ENCODE measurements around the gene NLRC4.
"Not testable (repeated sequence)": the region's sequence is repeated elsewhere in the genome, so short reads cannot be mapped to it uniquely, and the experiment has no call there.

Gene NLRC4, protein sequence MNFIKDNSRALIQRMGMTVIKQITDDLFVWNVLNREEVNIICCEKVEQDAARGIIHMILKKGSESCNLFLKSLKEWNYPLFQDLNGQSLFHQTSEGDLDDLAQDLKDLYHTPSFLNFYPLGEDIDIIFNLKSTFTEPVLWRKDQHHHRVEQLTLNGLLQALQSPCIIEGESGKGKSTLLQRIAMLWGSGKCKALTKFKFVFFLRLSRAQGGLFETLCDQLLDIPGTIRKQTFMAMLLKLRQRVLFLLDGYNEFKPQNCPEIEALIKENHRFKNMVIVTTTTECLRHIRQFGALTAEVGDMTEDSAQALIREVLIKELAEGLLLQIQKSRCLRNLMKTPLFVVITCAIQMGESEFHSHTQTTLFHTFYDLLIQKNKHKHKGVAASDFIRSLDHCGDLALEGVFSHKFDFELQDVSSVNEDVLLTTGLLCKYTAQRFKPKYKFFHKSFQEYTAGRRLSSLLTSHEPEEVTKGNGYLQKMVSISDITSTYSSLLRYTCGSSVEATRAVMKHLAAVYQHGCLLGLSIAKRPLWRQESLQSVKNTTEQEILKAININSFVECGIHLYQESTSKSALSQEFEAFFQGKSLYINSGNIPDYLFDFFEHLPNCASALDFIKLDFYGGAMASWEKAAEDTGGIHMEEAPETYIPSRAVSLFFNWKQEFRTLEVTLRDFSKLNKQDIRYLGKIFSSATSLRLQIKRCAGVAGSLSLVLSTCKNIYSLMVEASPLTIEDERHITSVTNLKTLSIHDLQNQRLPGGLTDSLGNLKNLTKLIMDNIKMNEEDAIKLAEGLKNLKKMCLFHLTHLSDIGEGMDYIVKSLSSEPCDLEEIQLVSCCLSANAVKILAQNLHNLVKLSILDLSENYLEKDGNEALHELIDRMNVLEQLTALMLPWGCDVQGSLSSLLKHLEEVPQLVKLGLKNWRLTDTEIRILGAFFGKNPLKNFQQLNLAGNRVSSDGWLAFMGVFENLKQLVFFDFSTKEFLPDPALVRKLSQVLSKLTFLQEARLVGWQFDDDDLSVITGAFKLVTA

DNA sequence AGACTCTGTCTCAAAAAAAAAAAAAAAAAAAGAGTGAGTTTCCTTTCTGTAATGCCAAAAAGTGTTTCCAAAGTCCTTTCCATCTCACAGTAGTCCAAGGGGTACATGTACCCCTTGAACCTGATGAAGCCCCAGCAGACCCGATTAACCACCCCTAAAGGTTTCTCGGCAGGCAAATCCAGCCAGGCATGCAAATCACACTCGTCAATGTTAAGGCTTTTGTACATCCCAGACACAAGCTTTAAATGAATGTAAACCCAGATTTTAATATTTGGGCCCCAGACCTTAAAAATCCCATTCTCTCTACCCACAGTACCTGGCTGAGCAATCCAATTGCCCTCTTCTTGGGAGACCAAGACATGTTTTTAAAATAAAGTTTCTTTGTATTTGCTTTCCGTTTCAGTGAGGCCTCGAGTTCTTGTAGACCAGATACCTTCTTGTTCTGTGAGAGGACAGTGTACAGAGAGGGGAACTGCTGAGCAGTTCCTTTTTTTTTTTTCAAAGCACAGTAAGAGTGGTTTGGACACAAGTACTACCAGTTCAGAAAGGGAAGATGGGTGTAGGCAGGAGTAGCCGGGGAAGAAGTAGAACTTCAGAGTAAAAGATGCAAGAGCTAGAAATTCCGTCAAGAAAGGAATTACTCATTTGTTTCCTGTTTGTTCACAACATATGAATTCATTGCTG, at the start of gene NLRC4:
Gene NLRC4 (minus strand): TSS at position 465 of the 684 bp plus-strand sequence. CDS start 8,111 bp downstream, outside the sequence.
- H3K27ac ChIP-seq (ENCODE audit: low read depth, low read length), result peak within 1 kb of the TSS; percentile 72
- TF ChIP-seq, protein P1, sequence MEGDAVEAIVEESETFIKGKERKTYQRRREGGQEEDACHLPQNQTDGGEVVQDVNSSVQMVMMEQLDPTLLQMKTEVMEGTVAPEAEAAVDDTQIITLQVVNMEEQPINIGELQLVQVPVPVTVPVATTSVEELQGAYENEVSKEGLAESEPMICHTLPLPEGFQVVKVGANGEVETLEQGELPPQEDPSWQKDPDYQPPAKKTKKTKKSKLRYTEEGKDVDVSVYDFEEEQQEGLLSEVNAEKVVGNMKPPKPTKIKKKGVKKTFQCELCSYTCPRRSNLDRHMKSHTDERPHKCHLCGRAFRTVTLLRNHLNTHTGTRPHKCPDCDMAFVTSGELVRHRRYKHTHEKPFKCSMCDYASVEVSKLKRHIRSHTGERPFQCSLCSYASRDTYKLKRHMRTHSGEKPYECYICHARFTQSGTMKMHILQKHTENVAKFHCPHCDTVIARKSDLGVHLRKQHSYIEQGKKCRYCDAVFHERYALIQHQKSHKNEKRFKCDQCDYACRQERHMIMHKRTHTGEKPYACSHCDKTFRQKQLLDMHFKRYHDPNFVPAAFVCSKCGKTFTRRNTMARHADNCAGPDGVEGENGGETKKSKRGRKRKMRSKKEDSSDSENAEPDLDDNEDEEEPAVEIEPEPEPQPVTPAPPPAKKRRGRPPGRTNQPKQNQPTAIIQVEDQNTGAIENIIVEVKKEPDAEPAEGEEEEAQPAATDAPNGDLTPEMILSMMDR (IDR thresholded peaks at IDR 0.05; ENCODE audit: insufficient read depth, low read length, poor library complexity, severe bottlenecking), result no peak
- TF ChIP-seq EZH2phosphoT487 (conservative IDR thresholded peaks at IDR 0.05; ENCODE audit: low read length), result no peak
- no peaks in the 10 kb centered on the region for H3K36me3 ChIP-seq (ENCODE audit: low read length)
- H4K20me1 ChIP-seq (ENCODE audit: low read depth, low read length), result no peaks in the 10 kb centered on the region
- peak within 1 kb of the TSS; percentile 94 for H2AFZ ChIP-seq (ENCODE audit: low read depth, low read length, severe bottlenecking)
- no peaks in the 10 kb centered on the region for H3K9me3 ChIP-seq (ENCODE audit: insufficient read depth, low read length)
- H3K9ac ChIP-seq (ENCODE audit: low read length), result peak within 1 kb of the TSS; percentile 49
- H3K4me3 ChIP-seq (ENCODE audit: insufficient read depth, low read length, poor library complexity, severe bottlenecking), result peak within 1 kb of the TSS; percentile 45
- H3K27me3 ChIP-seq (ENCODE audit: low read length), result no peaks in the 10 kb centered on the region
- peaks cover 4% of the 10 kb centered on the region; the same call in 1 of the 2 replicates for H3F3A ChIP-seq (ENCODE audit: insufficient read depth)
- H3K4me2 ChIP-seq (ENCODE audit: low read depth, low read length, poor library complexity, severe bottlenecking), result peak within 1 kb of the TSS; percentile 76
- H3K9me2 ChIP-seq (replicated peaks; ENCODE audit: insufficient read depth, low read length), result no peaks in the 10 kb centered on the region
- H3K79me2 ChIP-seq (ENCODE audit: insufficient read depth, low read length), result no peaks in the 10 kb centered on the region

DNA sequence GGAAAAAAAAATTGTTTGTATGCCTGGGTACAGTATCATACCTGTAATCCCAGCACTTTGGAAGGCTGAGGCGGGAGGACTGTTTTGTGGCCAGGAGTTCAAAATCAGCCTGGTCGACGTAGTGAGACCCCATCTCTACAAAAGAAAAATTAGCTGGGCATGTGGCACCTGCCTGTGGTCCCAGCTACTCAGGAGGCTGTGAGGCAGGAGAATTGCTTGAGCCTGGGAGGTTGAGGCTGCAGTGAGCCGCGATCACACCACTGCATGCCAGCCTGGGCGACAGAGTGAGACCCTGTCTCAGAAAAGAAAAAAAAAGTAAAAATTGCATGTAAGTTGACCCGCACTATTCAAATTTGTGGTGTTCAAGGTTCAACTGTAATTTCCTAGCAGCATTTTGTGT, 45.9 kb upstream of the NLRC4 start:
- H3K4me3 ChIP-seq (ENCODE audit: insufficient read depth, low read length, poor library complexity, severe bottlenecking), result no peak overlapping the region
- no peaks in the 10 kb centered on the region for H3K9me3 ChIP-seq (ENCODE audit: insufficient read depth, low read length)
- H3K4me2 ChIP-seq (ENCODE audit: low read depth, low read length, poor library complexity, severe bottlenecking), result no peak overlapping the region
- H3F3A ChIP-seq (ENCODE audit: insufficient read depth), result no peaks in the 10 kb centered on the region
- no peaks in the 10 kb centered on the region for H4K20me1 ChIP-seq (ENCODE audit: low read depth, low read length)
- H3K27ac ChIP-seq (ENCODE audit: low read depth, low read length), result no peak overlapping the region
- no peak overlapping the region for H2AFZ ChIP-seq (ENCODE audit: low read depth, low read length, severe bottlenecking)
- no peaks in the 10 kb centered on the region for H3K79me2 ChIP-seq (ENCODE audit: insufficient read depth, low read length)
- TF ChIP-seq EZH2phosphoT487 (conservative IDR thresholded peaks at IDR 0.05; ENCODE audit: low read length), result no peak
- TF ChIP-seq, protein P1 (IDR thresholded peaks at IDR 0.05; ENCODE audit: insufficient read depth, low read length, poor library complexity, severe bottlenecking), result no peak
- H3K9ac ChIP-seq (ENCODE audit: low read length), result no peak overlapping the region
- H3K36me3 ChIP-seq (ENCODE audit: low read length), result peaks cover 2% of the 10 kb centered on the region; the same call in 1 of the 2 replicates
- H3K9me2 ChIP-seq (replicated peaks; ENCODE audit: insufficient read depth, low read length), result no peaks in the 10 kb centered on the region
- no peaks in the 10 kb centered on the region for H3K27me3 ChIP-seq (ENCODE audit: low read length)

DNA sequence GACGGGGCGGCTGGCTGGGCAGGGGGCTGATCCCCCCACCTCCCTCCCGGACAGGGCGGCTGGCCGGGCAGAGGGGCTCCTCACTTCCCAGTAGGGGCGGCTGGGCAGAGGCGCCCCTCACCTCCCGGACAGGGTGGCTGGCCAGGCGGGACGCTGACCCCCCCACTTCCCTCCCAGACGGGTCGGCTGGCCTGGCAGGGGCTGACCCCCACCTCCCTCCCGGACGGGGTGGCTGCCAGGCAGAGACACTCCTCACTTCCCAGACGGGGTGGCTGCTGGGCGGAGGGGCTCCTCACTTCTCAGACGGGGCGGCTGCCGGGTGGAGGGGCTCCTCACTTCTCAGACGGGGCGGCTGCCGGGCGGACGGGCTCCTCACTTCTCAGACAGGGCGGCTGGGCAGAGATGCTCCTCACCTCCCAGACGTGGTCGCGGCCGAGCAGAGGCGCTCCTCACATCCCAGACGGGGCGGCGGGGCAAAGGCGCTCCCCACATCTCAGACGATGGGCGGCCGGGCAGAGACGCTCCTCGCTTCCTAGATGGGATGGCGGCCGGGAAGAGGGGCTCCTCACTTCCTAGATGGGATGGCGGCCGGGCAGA, 29.4 kb upstream of the NLRC4 start:
- H3K27ac ChIP-seq (ENCODE audit: low read depth, low read length); H3K9me3 ChIP-seq (ENCODE audit: insufficient read depth, low read length): not testable (repeated sequence)

DNA sequence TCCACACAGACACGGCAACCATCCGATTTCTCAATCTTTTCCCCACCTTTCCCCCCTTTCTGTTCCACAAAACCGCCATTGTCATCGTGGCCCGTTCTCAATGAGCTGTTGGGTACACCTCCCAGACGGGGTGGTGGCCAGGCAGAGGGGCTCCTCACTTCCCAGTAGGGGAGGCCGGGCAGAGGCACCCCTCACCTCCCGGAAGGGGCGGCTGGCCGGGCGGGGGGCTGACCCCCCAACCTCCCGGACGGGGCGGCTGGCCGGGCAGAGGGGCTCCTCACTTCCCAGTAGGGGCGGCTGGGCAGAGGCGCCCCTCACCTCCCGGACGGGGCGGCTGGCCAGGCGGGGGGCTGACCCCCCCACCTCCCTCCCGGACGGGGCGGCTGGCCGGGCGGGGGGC, 28.8 kb upstream of the NLRC4 start:
- not testable (repeated sequence) for H3K4me3 ChIP-seq (ENCODE audit: insufficient read depth, low read length, poor library complexity, severe bottlenecking)

More for the DNA sequence above, 29.4 kb upstream of the NLRC4 start:
- H3K9me2 ChIP-seq (replicated peaks; ENCODE audit: insufficient read depth, low read length); H3F3A ChIP-seq (ENCODE audit: insufficient read depth); H4K20me1 ChIP-seq (ENCODE audit: low read depth, low read length); H3K27me3 ChIP-seq (ENCODE audit: low read length); H3K4me3 ChIP-seq (ENCODE audit: insufficient read depth, low read length, poor library complexity, severe bottlenecking); H3K9ac ChIP-seq (ENCODE audit: low read length); H2AFZ ChIP-seq (ENCODE audit: low read depth, low read length, severe bottlenecking); H3K4me2 ChIP-seq (ENCODE audit: low read depth, low read length, poor library complexity, severe bottlenecking): not testable (repeated sequence)
- Histone ChIP-seq H3K79me2 (ENCODE audit: insufficient read depth, low read length) (peaks cover 13% of the 10 kb centered on the region), H3K36me3 (ENCODE audit: low read length) (peaks cover 20% of the 10 kb centered on the region; the same call in 1 of the 2 replicates)

More for the DNA sequence above, 28.8 kb upstream of the NLRC4 start:
- H3K9ac ChIP-seq (ENCODE audit: low read length); H4K20me1 ChIP-seq (ENCODE audit: low read depth, low read length); H3K9me3 ChIP-seq (ENCODE audit: insufficient read depth, low read length); H3K9me2 ChIP-seq (replicated peaks; ENCODE audit: insufficient read depth, low read length); H2AFZ ChIP-seq (ENCODE audit: low read depth, low read length, severe bottlenecking); H3K27ac ChIP-seq (ENCODE audit: low read depth, low read length); H3K27me3 ChIP-seq (ENCODE audit: low read length); H3F3A ChIP-seq (ENCODE audit: insufficient read depth); H3K4me2 ChIP-seq (ENCODE audit: low read depth, low read length, poor library complexity, severe bottlenecking): not testable (repeated sequence)
- H3K79me2 ChIP-seq (ENCODE audit: insufficient read depth, low read length), result peaks cover 19% of the 10 kb centered on the region
- H3K36me3 ChIP-seq (ENCODE audit: low read length), result peaks cover 20% of the 10 kb centered on the region; the same call in 1 of the 2 replicates
